COLO668 (cell line): ENCODE data around the gene LAMA2.

Source experiments
- DNase-seq: peaks from one replicate; lab custom pipeline; 2025; ENCODE audit not compliant: unreplicated experiment; lab: John Stamatoyannopoulos, UW

Gene LAMA2

GRCh38 chr6:128903715-128904114 is 20.8 kb downstream of the LAMA2 start:
- DNase-seq: no peak

- DNase-seq: no peak
Measured at GRCh38 chr6:128914051-128914450, 31.1 kb downstream of the LAMA2 start.

- no peak for DNase-seq
Measured at GRCh38 chr6:128918886-128919285, 35.9 kb downstream of the LAMA2 start.

GRCh38 chr6:128919412-128920180 is 36.7 kb downstream of the LAMA2 start:
- DNase-seq: no peak

- no peak for DNase-seq
Measured at GRCh38 chr6:128925765-128926164, 42.8 kb downstream of the LAMA2 start.

GRCh38 chr6:128929869-128930268 is 46.9 kb downstream of the LAMA2 start:
- no peak for DNase-seq

- no peak for DNase-seq
Measured at GRCh38 chr6:128930321-128930720, 47.4 kb downstream of the LAMA2 start.

GRCh38 chr6:128932061-128932460 is 49.1 kb downstream of the LAMA2 start:
- DNase-seq: no peak

- DNase-seq: no peak
Measured at GRCh38 chr6:128950864-128951263, 67.9 kb downstream of the LAMA2 start.

GRCh38 chr6:128952902-128953301 is 70.0 kb downstream of the LAMA2 start:
- no peak for DNase-seq

- no peak for DNase-seq
Measured at GRCh38 chr6:128954308-128955043, 71.5 kb downstream of the LAMA2 start.

GRCh38 chr6:128963561-128963960 is 80.6 kb downstream of the LAMA2 start:
- no peak for DNase-seq

- DNase-seq: no peak
Measured at GRCh38 chr6:128964233-128964755, 81.4 kb downstream of the LAMA2 start.

GRCh38 chr6:128964771-128965170 is 81.8 kb downstream of the LAMA2 start:
- no peak for DNase-seq

- no peak for DNase-seq
Measured at GRCh38 chr6:128966934-128967333, 84.0 kb downstream of the LAMA2 start.

GRCh38 chr6:128979071-128979470 is 96.1 kb downstream of the LAMA2 start:
- DNase-seq: no peak

- DNase-seq: no peak
Measured at GRCh38 chr6:128981716-128982115, 98.8 kb downstream of the LAMA2 start.

GRCh38 chr6:128990360-128990759 is 107.4 kb downstream of the LAMA2 start:
- no peak for DNase-seq

GRCh38 chr6:128990915-128991314 is 108.0 kb downstream of the LAMA2 start:
- no peak for DNase-seq

- DNase-seq: no peak
Measured at GRCh38 chr6:128993166-128993565, 110.2 kb downstream of the LAMA2 start.

GRCh38 chr6:128997880-128998279 is 114.9 kb downstream of the LAMA2 start:
- no peak for DNase-seq
